Measurements from ENCODE around the gene CCDC127.
"Not testable (repeated sequence)": the region's sequence is repeated elsewhere in the genome, so short reads cannot be mapped to it uniquely, and the experiment has no call there.

The CCDC127 gene
- total RNA-seq: 27.6 to 52.0 reads per million in 2 donors

GRCh38 chr5:217494-218456, at the start of gene CCDC127, which contains the start of gene SDHA:
TSS of gene CCDC127 (minus strand) at chr5:218153. CDS start at chr5:216849, 1,304 bp downstream.
TSS of gene SDHA (plus strand) at chr5:218320. CDS start at chr5:218356, 36 bp downstream.
- peak; percentile 99 for DNase-seq

DNA sequence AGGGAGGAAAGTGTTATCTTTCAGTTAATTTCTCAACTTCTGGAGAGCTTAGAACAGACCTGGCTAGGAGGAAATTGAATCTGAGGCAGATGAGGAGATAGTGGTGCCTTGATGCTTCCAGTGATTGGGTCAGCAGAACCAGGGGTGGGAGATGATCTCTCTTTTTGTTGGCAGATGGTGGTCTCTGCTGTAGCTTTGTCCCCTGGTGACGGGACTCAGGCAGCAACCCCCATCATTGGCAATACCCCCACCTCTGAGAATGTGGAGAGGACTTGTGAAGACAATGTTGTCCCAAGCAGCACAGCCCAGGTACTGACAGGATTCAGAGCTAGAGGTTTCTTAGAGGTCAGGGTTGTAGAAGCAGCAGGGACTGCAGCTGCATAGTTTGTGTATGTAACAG, 49.8 kb upstream of the CCDC127 start:
- DNase-seq: no peak

GRCh38 chr5:266311-267026, 48.5 kb upstream of the CCDC127 start:
- not testable (repeated sequence) for DNase-seq

GRCh38 chr5:264338-264737, 46.4 kb upstream of the CCDC127 start:
- DNase-seq: no peak

- not testable (repeated sequence) for DNase-seq
Measured at GRCh38 chr5:263275-263974, 45.5 kb upstream of the CCDC127 start.

DNA sequence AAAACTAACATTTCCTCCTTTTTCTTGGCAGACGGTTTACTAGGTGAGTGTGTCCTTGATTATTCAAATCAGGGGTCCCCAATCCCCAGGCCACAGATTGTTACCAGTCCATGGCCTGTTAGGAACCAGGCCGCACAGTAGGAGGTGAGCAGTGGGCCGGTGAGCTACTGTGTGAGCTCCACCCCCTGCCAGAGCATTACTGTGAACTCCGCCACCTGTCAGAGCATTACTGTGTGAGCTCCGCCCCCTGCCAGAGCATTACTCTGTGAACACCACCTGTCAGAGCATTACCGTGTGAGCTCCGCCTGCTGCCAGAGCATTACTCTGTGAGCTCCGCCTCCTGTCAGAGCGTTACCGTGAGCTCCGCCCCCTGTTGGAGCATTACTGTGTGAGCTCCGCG, 39.2 kb upstream of the CCDC127 start:
- DNase-seq: no peak

DNA sequence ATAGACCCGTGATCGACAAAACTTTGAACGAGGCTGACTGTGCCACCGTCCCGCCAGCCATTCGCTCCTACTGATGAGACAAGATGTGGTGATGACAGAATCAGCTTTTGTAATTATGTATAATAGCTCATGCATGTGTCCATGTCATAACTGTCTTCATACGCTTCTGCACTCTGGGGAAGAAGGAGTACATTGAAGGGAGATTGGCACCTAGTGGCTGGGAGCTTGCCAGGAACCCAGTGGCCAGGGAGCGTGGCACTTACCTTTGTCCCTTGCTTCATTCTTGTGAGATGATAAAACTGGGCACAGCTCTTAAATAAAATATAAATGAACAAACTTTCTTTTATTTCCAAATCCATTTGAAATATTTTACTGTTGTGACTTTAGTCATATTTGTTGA, 38.4 kb upstream of the CCDC127 start:
- not testable (repeated sequence) for DNase-seq

DNA sequence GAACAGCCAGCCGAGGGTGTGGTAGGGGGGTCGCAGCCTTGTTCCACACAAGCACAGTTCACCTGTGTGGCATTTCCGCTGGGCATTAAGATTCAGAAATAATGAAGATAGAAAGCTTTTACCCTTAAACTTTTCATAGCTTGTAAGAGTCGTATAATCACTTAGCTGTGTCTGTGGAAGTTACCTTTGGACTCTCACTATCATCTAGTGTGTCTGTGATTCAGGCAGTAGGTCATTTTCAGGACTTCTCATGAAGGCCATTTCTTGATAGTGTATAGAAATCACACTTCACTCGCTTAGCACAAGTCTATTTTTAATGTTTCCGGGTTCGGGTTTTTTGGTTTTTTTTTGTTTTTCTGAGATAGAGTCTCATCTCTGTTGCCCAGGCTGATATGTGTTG, 37.2 kb upstream of the CCDC127 start:
- DNase-seq: not testable (repeated sequence)

- not testable (repeated sequence) for DNase-seq
Measured at GRCh38 chr5:254322-254721, 36.4 kb upstream of the CCDC127 start.

DNA sequence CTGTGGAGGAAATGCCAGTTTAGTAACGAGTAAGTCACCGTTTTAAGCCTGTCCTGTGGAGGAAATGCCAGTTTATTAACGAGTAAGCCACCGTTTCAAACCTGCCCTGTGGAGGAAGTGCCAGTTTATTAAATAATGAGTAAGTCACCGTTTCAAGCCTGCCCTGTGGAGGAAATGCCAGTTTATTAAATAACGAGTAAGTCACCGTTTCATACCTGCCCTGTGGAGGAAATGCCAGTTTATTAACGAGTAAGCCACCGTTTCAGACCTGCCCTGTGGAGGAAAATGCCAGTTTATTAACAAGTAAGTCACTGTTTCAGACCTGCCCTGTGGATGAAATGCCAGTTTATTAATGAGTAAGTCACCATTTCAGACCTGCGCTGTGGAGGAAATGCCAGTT, 34.6 kb upstream of the CCDC127 start:
- DNase-seq: no peak

- DNase-seq: not testable (repeated sequence)
Measured at GRCh38 chr5:251975-252374, 34.0 kb upstream of the CCDC127 start.

GRCh38 chr5:251538-251937, 33.6 kb upstream of the CCDC127 start:
- DNase-seq: not testable (repeated sequence)

- not testable (repeated sequence) for DNase-seq
Measured at GRCh38 chr5:251016-251415, 33.1 kb upstream of the CCDC127 start.

GRCh38 chr5:250396-250795, 32.4 kb upstream of the CCDC127 start:
- DNase-seq: not testable (repeated sequence)

DNA sequence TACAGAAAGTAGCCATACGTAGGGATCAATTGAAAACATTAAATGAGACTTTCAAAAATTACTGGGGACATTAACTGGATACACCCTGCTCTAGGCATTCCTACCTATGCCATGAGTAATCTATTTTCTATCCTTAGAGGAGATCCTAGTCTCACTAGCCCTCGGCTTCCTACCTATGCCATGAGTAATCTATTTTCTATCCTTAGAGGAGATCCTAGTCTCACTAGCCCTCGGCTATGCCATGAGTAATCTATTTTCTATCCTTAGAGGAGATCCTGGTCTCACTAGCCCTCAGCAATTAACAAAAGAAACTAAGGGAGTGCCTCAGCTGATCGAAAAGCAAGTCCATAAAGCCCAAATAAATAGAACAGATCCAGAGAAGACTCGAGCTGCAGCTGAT, 27.8 kb upstream of the CCDC127 start:
- not testable (repeated sequence) for DNase-seq

GRCh38 chr5:243683-244367, 25.9 kb upstream of the CCDC127 start:
- DNase-seq: not testable (repeated sequence)

GRCh38 chr5:241045-241669, 23.2 kb upstream of the CCDC127 start:
- not testable (repeated sequence) for DNase-seq

DNA sequence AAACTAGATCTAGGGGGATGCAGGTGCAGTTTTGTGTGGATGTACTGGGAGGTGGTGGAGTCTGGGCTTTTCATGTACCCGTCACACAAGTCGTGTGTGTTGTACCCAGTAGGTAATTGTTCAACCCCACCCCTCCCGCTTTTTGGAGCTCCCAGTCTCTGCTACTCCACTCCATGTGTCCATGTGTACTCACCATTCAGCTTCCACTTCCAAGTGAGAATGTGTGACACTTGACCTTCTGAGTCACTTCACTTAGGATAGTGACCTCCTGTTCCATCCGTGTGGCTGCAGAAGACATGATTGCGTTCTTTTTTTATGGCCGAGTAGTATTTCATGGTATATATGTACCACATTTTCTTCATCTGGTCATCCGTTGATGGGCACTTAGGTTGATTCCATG, 22.6 kb upstream of the CCDC127 start:
- not testable (repeated sequence) for DNase-seq

DNA sequence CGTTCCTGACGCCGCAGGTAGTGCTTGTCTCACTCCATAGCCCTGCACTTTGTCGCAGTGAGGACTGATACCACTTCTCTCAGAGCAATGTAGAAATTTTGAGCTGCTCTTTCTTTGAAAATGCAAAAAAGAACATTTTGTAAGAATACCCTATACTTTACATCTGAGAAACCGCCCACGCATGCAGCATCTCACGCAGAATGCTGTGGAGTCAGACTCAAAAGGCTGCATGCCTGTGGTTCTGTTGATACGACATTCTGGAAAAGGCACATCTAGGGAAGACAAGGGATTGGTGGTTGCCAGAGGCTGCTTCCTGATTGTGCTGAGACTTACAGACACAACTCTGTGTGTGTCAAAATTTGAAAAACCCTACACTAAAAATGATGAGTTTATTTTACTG, 20.0 kb upstream of the CCDC127 start:
- DNase-seq: not testable (repeated sequence)

DNA sequence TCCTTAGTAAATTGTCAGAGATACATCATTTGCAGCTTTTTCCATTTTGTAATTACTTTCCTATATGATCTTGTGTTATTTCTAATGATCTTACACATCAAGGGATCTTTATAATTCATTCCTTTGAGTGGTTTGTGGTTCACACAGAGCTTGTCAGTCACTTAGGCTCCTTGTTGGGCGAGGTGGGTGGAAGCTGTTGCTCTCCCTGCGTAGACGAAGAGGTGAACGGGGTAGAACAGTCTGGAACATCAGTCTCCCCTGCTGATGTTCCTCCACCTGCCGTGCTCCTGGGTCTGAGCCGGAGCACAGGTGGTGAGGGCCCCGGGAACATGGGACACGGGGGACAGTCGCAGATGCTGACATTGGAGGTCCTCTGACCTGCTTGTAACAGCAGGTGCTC, 17.6 kb upstream of the CCDC127 start:
- DNase-seq: not testable (repeated sequence)

DNA sequence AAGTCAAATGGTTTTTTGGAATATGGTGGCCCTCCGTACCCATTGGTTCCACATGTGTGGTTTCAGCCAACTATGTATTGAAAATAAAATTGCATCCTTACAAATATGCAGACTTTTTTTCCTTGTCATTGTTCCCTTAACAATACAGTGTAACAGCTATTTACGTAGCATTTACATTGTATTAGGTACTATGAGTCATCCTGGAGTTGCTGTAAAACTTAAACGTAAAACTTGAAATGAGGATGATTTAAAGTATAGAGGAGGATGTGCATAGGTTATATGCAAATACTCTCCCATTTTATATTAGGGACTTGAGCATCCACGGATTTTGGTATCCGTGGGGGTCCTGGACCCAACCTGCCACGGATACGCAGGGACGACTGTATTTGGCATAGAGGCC, 16.5 kb upstream of the CCDC127 start:
- no peak for DNase-seq

- DNase-seq: not testable (repeated sequence)
Measured at GRCh38 chr5:233426-233825, 15.5 kb upstream of the CCDC127 start.

Data from activated gamma-delta T cell (primary cell).